GM12801 (cell line): Measurements from ENCODE around the gene PLA2G3.

Experiments
- TF ChIP-seq, protein P1 (sequence below): IDR thresholded peaks from one replicate; pipeline ENCODE4 v1.5.1; 2011; ENCODE audit warnings: control low read depth; ENCODE audit not compliant: insufficient read length; ENCODE audit errors: extremely low read depth

Gene PLA2G3

DNA sequence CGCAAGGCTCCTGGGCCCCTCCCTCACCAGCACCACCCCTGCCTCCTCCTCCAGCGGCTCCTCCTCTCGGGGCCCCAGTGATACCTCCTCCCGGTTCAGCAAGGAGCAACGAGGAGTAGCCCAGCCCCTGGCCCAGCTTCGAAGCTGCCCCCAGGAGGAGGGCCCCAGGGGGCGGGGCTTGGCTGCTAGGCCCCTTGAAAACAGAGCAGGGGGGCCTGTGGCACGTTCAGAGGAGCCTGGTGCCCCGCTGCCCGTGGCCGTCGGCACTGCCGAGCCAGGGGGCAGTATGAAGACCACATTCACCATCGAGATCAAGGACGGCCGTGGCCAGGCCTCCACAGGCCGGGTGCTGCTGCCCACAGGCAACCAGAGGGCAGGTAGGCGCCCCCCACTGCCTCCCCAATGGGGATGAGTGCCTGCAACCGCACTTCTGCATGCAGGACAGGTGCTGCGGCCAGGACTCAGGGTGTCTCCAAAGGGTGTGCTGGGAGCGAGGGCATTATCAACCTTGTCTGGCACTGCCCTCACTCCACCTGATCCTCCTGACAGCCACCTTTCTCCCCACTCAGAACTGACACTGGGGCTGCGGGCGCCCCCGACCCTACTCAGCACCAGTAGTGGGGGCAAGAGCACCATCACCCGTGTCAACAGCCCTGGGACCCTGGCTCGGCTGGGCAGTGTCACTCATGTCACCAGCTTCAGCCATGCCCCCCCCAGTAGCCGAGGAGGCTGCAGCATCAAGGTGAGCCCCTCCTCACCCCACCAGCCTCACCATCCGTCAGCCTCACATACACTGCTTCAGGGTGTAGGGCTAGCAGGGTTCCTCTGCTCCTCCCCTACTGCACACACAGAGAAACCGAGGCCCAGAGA, 49.0 kb downstream of the PLA2G3 start:
- TF ChIP-seq, protein P1, sequence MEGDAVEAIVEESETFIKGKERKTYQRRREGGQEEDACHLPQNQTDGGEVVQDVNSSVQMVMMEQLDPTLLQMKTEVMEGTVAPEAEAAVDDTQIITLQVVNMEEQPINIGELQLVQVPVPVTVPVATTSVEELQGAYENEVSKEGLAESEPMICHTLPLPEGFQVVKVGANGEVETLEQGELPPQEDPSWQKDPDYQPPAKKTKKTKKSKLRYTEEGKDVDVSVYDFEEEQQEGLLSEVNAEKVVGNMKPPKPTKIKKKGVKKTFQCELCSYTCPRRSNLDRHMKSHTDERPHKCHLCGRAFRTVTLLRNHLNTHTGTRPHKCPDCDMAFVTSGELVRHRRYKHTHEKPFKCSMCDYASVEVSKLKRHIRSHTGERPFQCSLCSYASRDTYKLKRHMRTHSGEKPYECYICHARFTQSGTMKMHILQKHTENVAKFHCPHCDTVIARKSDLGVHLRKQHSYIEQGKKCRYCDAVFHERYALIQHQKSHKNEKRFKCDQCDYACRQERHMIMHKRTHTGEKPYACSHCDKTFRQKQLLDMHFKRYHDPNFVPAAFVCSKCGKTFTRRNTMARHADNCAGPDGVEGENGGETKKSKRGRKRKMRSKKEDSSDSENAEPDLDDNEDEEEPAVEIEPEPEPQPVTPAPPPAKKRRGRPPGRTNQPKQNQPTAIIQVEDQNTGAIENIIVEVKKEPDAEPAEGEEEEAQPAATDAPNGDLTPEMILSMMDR, result no peak

DNA sequence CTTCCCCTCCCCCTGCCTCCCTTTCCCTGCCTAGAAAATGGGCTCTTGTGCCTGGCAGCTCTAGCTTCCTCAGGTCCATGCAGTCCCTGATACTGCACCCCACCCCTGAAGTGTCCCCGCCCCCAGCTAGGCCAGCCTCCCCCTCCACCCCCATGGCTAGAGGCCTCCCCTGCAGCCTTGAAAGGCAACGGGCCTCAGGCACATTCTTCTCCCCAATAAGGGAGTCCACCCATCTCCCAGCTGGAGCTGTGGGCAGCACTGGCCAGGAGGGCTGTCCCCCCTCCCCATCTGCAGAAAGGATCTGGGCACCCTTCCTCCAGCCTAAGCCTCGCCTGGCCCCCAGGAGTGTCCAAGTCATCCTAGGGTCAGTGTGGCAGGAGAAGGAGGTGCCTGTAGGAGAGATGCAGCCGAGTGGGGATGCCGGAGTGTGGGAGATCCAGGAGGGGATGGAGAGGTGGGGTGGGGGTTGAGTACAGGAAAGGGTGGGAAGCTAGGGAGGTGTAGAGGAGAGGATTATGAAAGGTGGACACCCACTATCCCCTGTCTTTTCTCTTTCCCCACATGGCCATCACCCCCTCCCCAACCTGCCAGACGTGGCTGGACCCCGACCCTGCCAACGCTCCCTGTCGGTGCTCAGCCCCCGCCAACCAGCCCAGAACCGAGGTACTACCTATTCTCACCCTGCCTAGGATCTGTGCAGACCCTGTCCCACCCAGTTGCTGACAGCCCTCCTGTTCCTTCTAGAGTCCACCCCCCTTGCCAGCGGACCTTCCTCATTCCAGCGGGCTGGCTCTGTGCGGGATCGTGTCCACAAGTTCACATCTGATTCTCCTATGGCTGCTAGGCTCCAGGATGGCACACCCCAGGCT, 49.9 kb downstream of the PLA2G3 start:
- TF ChIP-seq, protein P1, result no peak

DNA sequence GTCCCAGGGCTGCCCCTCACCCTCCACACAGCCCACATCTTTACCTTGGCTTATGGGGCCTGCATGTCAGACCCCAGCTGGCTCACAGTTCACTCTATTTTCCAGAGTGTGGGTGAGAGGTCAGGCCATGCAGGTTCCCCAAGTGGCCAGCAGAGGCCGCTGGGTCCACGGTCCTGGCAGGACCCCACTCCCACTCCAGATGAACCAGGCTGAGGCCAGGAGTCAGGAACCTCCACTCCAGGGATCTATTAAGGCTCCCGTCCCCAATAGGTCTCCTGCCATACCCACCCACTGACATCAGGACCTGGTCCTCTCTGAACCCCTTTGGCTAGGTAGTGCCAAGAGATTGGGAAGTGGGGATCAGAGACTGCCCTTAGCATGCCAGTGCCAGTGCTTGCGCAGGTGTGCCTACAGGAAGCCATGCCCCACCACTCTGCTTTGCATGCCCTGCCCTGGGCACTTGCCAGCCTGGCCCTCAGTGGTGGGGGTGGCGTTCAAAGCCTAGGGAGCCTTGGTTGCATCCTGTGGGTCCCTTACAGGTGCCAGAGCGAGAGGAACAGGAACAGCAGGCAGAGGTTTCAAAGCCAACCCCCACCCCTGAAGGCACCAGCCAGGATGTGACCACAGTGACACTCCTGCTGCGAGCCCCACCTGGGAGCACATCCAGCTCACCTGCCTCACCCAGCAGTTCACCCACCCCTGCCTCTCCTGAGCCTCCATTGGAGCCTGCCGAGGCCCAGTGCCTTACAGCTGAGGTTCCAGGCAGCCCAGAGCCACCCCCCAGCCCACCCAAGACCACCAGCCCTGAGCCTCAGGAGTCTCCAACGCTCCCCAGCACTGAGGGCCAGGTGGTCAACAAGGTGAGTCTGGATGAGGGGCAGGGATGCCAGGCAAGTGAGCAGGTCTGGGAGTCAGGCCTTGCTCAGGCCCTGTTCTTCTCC, 50.9 kb downstream of the PLA2G3 start:
- TF ChIP-seq, protein P1, result no peak

DNA sequence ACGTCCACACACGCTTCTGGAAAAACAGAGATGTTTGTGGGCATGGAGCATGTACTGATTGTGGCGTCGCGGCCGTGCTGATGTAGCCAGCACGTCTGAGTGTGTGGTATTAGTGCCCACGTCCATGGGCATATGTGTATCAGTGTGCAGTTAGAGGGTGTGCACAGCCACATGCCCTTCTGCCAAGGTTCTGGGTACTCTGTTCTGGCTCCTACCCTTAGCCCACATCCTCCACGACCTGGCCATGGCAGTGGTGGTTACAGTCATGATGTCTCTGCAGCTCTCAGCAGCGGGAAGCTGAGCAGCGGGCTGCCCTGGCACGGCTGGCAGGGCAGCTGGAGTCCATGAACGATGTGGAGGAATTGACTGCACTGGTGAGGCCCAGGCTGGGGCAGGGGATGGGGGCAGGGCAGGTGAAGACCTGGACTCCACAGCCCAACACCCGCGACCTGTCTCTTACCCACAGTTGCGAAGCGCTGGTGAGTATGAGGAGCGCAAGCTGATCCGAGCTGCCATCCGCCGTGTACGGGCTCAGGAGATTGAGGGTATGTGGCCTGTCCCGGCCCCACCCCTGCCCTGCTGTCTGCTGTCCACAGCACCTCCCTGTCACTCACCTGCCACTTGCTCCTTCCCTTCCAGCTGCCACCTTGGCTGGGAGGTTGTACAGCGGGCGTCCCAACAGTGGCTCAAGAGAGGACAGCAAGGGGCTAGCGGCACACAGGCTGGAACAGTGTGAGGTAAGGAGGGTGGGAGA, 51.9 kb downstream of the PLA2G3 start:
- TF ChIP-seq, protein P1, result no peak

DNA sequence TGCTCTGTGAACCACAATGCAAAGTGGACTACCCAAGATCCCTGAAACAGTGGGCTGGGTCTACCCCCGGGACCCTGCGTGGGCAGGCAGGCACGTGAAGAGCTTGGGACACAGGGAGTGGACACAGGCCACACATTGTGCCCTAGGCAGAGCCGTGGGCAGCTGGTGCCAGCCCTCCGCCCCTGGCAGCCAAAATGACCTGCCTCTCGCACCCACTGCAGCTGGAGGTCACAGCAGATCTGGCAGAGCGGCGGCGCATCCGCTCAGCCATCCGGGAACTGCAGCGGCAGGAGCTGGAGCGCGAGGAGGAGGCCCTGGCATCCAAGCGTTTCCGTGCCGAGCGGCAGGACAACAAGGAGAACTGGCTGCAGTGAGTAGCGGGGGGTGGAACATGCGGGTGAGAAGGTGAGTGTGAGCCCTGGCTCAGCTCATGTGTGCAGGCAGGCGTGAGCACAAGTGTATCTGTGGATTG, 52.5 kb downstream of the PLA2G3 start:
- TF ChIP-seq, protein P1, result no peak

DNA sequence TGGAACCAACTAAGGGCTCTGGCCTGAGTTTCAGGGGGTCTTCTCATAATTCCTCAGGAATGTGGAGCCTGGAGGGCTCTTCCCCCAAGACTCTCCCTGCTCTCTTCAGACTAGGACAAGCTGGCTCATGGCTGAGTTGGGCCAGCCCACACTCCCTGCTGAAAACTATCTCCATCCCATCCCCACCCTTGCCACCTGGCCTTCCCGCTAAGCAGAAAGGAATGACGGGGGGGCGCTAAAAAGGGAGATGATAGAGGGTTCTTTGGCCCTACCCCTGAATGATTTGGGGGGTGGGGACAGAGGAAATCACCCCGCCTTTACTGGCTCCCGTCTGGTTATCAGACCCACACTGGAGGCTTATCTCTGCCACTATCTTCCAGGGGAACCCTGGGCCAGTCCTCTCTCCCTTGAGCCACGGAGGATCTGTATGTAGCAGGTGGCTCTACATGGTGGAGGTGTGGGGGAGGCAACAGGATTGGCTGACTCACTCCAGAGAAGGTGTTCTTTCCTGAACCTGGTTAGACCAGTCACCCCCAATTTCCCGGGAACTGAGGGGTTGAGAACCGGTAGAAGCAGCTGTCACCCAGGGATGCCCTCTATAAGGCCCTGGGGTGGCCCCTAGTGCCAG, 53.5 kb downstream of the PLA2G3 start:
- TF ChIP-seq, protein P1, result no peak
